Mucosa of stomach (tissue), 1 donor: ENCODE results near the gene NDC1.
"Not testable (repeated sequence)": the region's sequence is repeated elsewhere in the genome, so short reads cannot be mapped to it uniquely, and the experiment has no call there.

ENCODE experiments used
- H3K27me3 ChIP-seq: one replicate; pipeline ENCODE4 v1.7.0; 2013; ENCODE audit warnings: mild to moderate bottlenecking, low read length; ENCODE audit not compliant: control insufficient read depth, insufficient read depth
- H3K36me3 ChIP-seq: one replicate; pipeline ENCODE4 v1.7.0; 2013; ENCODE audit warnings: low read length; ENCODE audit not compliant: control insufficient read depth, insufficient read depth
- H3K4me1 ChIP-seq: one replicate; pipeline ENCODE4 v1.7.0; 2013; ENCODE audit warnings: mild to moderate bottlenecking, low read length; ENCODE audit not compliant: control insufficient read depth, insufficient read depth
- H3K4me3 ChIP-seq: one replicate; pipeline ENCODE4 v1.7.0; 2013; ENCODE audit warnings: low read length
- H3K9ac ChIP-seq: one replicate; pipeline ENCODE4 v1.7.0; 2013; ENCODE audit warnings: mild to moderate bottlenecking, low read length, moderate library complexity
- H3K9me3 ChIP-seq: one replicate; pipeline ENCODE4 v1.7.0; 2013; ENCODE audit warnings: mild to moderate bottlenecking, low read length, moderate library complexity; ENCODE audit not compliant: control insufficient read depth
- donor health status: Pancreatic carcinoma.

The NDC1 gene

GRCh38 chr1:53783056-53783455 is 55.0 kb downstream of the NDC1 start:
- Histone ChIP-seq H3K27me3 (no peaks in the 10 kb centered on the region), H3K9ac (no peak overlapping the region), H3K4me1 (no peaks in the 10 kb centered on the region), H3K9me3 (no peaks in the 10 kb centered on the region), H3K36me3 (no peaks in the 10 kb centered on the region), H3K4me3 (no peak overlapping the region)

- Histone ChIP-seq H3K36me3 (no peaks in the 10 kb centered on the region), H3K9ac (no peak overlapping the region), H3K4me3 (no peak overlapping the region), H3K4me1 (no peaks in the 10 kb centered on the region), H3K9me3 (no peaks in the 10 kb centered on the region), H3K27me3 (no peaks in the 10 kb centered on the region)
These were observed 56.4 kb downstream of the NDC1 start for GRCh38 chr1:53781654-53782053.

- H3K36me3 ChIP-seq, result no peaks in the 10 kb centered on the region
- no peak overlapping the region for H3K4me3 ChIP-seq
These were observed 60.8 kb downstream of the NDC1 start for GRCh38 chr1:53777272-53777671.

GRCh38 chr1:53771648-53772047 is 66.4 kb downstream of the NDC1 start:
- Histone ChIP-seq H3K27me3 (no peaks in the 10 kb centered on the region), H3K4me3 (no peak overlapping the region), H3K9ac (no peak overlapping the region)

More at GRCh38 chr1:53777272-53777671, 60.8 kb downstream of the NDC1 start:
- Histone ChIP-seq H3K9ac (no peak overlapping the region), H3K9me3 (no peaks in the 10 kb centered on the region), H3K27me3 (no peaks in the 10 kb centered on the region), H3K4me1 (no peaks in the 10 kb centered on the region)

GRCh38 chr1:53769780-53770179 is 68.3 kb downstream of the NDC1 start:
- Histone ChIP-seq H3K4me3 (no peak overlapping the region), H3K36me3 (no peaks in the 10 kb centered on the region), H3K27me3 (no peaks in the 10 kb centered on the region), H3K9me3 (no peaks in the 10 kb centered on the region), H3K9ac (no peak overlapping the region), H3K4me1 (no peaks in the 10 kb centered on the region)

More at GRCh38 chr1:53771648-53772047, 66.4 kb downstream of the NDC1 start:
- H3K36me3 ChIP-seq, result no peaks in the 10 kb centered on the region
- no peaks in the 10 kb centered on the region for H3K4me1 ChIP-seq
- H3K9me3 ChIP-seq, result no peaks in the 10 kb centered on the region

GRCh38 chr1:53769184-53769583 is 68.9 kb downstream of the NDC1 start:
- Histone ChIP-seq H3K9me3 (no peaks in the 10 kb centered on the region), H3K4me1 (no peaks in the 10 kb centered on the region), H3K4me3 (no peak overlapping the region), H3K27me3 (no peaks in the 10 kb centered on the region), H3K36me3 (no peaks in the 10 kb centered on the region), H3K9ac (no peak overlapping the region)

- Histone ChIP-seq H3K36me3 (no peaks in the 10 kb centered on the region), H3K27me3 (no peaks in the 10 kb centered on the region), H3K4me3 (no peak overlapping the region), H3K9me3 (no peaks in the 10 kb centered on the region), H3K9ac (no peak overlapping the region), H3K4me1 (no peaks in the 10 kb centered on the region)
These were observed 71.2 kb downstream of the NDC1 start for GRCh38 chr1:53766831-53767405.

GRCh38 chr1:53766194-53766742 is 71.8 kb downstream of the NDC1 start:
- H3K4me3 ChIP-seq, result no peak overlapping the region
- H3K27me3 ChIP-seq, result no peaks in the 10 kb centered on the region
- H3K9ac ChIP-seq, result no peak overlapping the region
- no peaks in the 10 kb centered on the region for H3K4me1 ChIP-seq
- no peaks in the 10 kb centered on the region for H3K36me3 ChIP-seq
- H3K9me3 ChIP-seq, result no peaks in the 10 kb centered on the region

- no peaks in the 10 kb centered on the region for H3K4me1 ChIP-seq
- no peaks in the 10 kb centered on the region for H3K27me3 ChIP-seq
These were observed 72.4 kb downstream of the NDC1 start for GRCh38 chr1:53765657-53766056.

GRCh38 chr1:53763911-53764310 is 74.2 kb downstream of the NDC1 start:
- Histone ChIP-seq H3K36me3 (no peaks in the 10 kb centered on the region), H3K9ac (no peak overlapping the region), H3K4me1 (no peaks in the 10 kb centered on the region), H3K4me3 (no peak overlapping the region), H3K9me3 (no peaks in the 10 kb centered on the region), H3K27me3 (no peaks in the 10 kb centered on the region)

More at GRCh38 chr1:53765657-53766056, 72.4 kb downstream of the NDC1 start:
- Histone ChIP-seq H3K9me3 (no peaks in the 10 kb centered on the region), H3K9ac (no peak overlapping the region), H3K4me3 (no peak overlapping the region), H3K36me3 (no peaks in the 10 kb centered on the region)

- no peak overlapping the region for H3K9ac ChIP-seq
- H3K9me3 ChIP-seq, result no peaks in the 10 kb centered on the region
- H3K27me3 ChIP-seq, result no peaks in the 10 kb centered on the region
- no peaks in the 10 kb centered on the region for H3K36me3 ChIP-seq
- no peaks in the 10 kb centered on the region for H3K4me1 ChIP-seq
- no peak overlapping the region for H3K4me3 ChIP-seq
These were observed 74.6 kb downstream of the NDC1 start for GRCh38 chr1:53763461-53763860.

- H3K9me3 ChIP-seq, H3K4me1 ChIP-seq, H3K9ac ChIP-seq, H3K27me3 ChIP-seq, H3K4me3 ChIP-seq, H3K36me3 ChIP-seq: not testable (repeated sequence)
These were observed 77.6 kb downstream of the NDC1 start for GRCh38 chr1:53760497-53760896.

- no peaks in the 10 kb centered on the region for H3K36me3 ChIP-seq
- H3K27me3 ChIP-seq, result no peaks in the 10 kb centered on the region
- H3K4me1 ChIP-seq, result no peaks in the 10 kb centered on the region
- H3K9ac ChIP-seq, result no peak overlapping the region
- no peaks in the 10 kb centered on the region for H3K9me3 ChIP-seq
- H3K4me3 ChIP-seq, result no peak overlapping the region
These were observed 82.2 kb downstream of the NDC1 start for GRCh38 chr1:53755874-53756273.
